GM12878 (cell line): Measurements from ENCODE around the gene SLC1A7. TPM values are rescaled to one million over a fixed set of nuclear protein-coding genes. Genes with fewer than 3 reads are reported as not detected.

Source experiments
- ATAC-seq: fragments of 200-7000 bp; cut with Tn5 transposase; 3 replicates; pipeline ENCODE4 v1.9.1; 2020; ENCODE audit warnings: mild to moderate bottlenecking, moderate library complexity
- BruUV-seq: library from RNA; stranded (reverse); fragments of 400-500 nt; replicated peaks from 2 replicates; lab custom pipeline; 2021; lab: Mats Ljungman, UMichigan
- CTCF ChIA-PET: fragments of 300-600 bp; sonication (Branson Sonifier 250); formaldehyde crosslinking; extraction: SDS; loops from one replicate; lab custom pipeline; 2021; ENCODE audit warnings: inconsistent platforms; lab: Yijun Ruan, JAX
- POLR2A ChIA-PET: fragments of 350-600 bp; formaldehyde crosslinking; extraction: SDS; loops from one replicate; lab custom pipeline; 2021; ENCODE audit warnings: inconsistent platforms; lab: Charles Lee
- RAD21 ChIA-PET: fragments of 300-600 bp; sonication (Branson Sonifier 250); formaldehyde crosslinking; loops from one replicate; lab custom pipeline; 2023; ENCODE audit warnings: antibody characterized with exemption; ENCODE audit not compliant: unreplicated experiment; lab: Charles Lee
- SMC1A ChIA-PET: fragments of 300-600 bp; sonication (Branson Sonifier 250); formaldehyde crosslinking; loops from one replicate; lab custom pipeline; 2023; ENCODE audit not compliant: unreplicated experiment, uncharacterized antibody; lab: Charles Lee
- DNase-seq: peaks from one replicate; pipeline ENCODE4 v3.0.0-alpha.2; 2011; ENCODE audit warnings: low read depth, low spot score
- FAIRE-seq: peaks from 3 replicates; lab custom pipeline; 2011; peaks lifted over from hg19 to GRCh38; lab: Jason Lieb, UNC
- H2AFZ ChIP-seq: 2 replicates; pipeline ENCODE4 v1.6.0; 2011; ENCODE audit warnings: low read depth, low read length, control low read depth; ENCODE audit not compliant: control insufficient read depth
- H3K27ac ChIP-seq: 2 replicates; pipeline ENCODE4 v1.5.1; 2011; ENCODE audit warnings: control low read depth; ENCODE audit not compliant: control insufficient read depth, insufficient read depth
- H3K27me3 ChIP-seq, 2 experiments: replicated peaks in 1 of 2; 2 replicates each; pipeline versions ENCODE4 v1.6.0 to v1.6.1; 2011; ENCODE audit warnings: low read length in 1 of 2; ENCODE audit not compliant: control insufficient read depth in 2 of 2, insufficient read depth in 2 of 2
- H3K36me3 ChIP-seq, 2 experiments: 2 replicates each; pipeline ENCODE4 v1.5.1; 2011; ENCODE audit warnings: low read length in 1 of 2; ENCODE audit not compliant: control insufficient read depth in 2 of 2, insufficient read depth in 2 of 2
- H3K4me1 ChIP-seq: 2 replicates; pipeline ENCODE4 v1.6.1; 2011; ENCODE audit warnings: mild to moderate bottlenecking, low read length, moderate library complexity, mixed read lengths; ENCODE audit not compliant: control insufficient read depth, insufficient read depth
- H3K4me2 ChIP-seq: 2 replicates; pipeline ENCODE4 v1.6.0; 2011; ENCODE audit warnings: control low read depth; ENCODE audit not compliant: control insufficient read depth, insufficient read depth
- H3K4me3 ChIP-seq: fragments of 200-600 bp; sonication (generic); 2 replicates; pipeline ENCODE4 v1.5.1; 2016
- H3K79me2 ChIP-seq: 2 replicates; pipeline ENCODE4 v1.6.0; 2011; ENCODE audit warnings: low read length; ENCODE audit not compliant: control insufficient read depth, insufficient read depth
- H3K9ac ChIP-seq: 2 replicates; pipeline ENCODE4 v1.8.0; 2011; ENCODE audit warnings: low read length, control low read depth, mixed read lengths; ENCODE audit not compliant: control insufficient read depth, insufficient read depth
- H3K9me3 ChIP-seq: replicated peaks from 3 replicates; pipeline ENCODE4 v1.5.1; 2011; ENCODE audit warnings: mild to moderate bottlenecking, low read length; ENCODE audit not compliant: control insufficient read depth, insufficient read depth
- H4K20me1 ChIP-seq: 2 replicates; pipeline ENCODE4 v1.6.0; 2011; ENCODE audit not compliant: control insufficient read depth, insufficient read depth
- EGR1 ChIP-seq, 2 experiments: IDR thresholded peaks; 1 replicate in 1 of 2; 2 replicates in 1 of 2; pipeline ENCODE4 v1.6.1; 2011 to 2012; ENCODE audit warnings: low read depth in 2 of 2, low read length in 2 of 2, borderline replicate concordance in 1 of 2, mild to moderate bottlenecking in 1 of 2, moderate library complexity in 1 of 2
- GABPA ChIP-seq: IDR thresholded peaks from 2 replicates; pipeline ENCODE4 v1.6.1; 2014; ENCODE audit warnings: antibody characterized with exemption, low read depth, mild to moderate bottlenecking, inconsistent platforms
- KLF5 ChIP-seq: fragments of 450-650 bp; IDR thresholded peaks from 2 replicates; pipeline ENCODE4 v1.6.1; 2014; ENCODE audit warnings: mild to moderate bottlenecking; ENCODE audit not compliant: partially characterized antibody
- NBN ChIP-seq: fragments of 450-650 bp; IDR thresholded peaks from 2 replicates; pipeline ENCODE4 v1.6.1; 2016
- NKRF ChIP-seq: fragments of 450-650 bp; conservative IDR thresholded peaks from 2 replicates; pipeline ENCODE4 v1.6.1; 2017; ENCODE audit warnings: mild to moderate bottlenecking, moderate library complexity
- SIN3A ChIP-seq: IDR thresholded peaks from 2 replicates; pipeline ENCODE4 v1.6.1; 2012; ENCODE audit warnings: low read depth, low read length, improper control_type of control experiment
- SPI1 ChIP-seq: IDR thresholded peaks from 2 replicates; pipeline ENCODE4 v1.6.1; 2011; ENCODE audit warnings: low read depth, mild to moderate bottlenecking, low read length, moderate library complexity, borderline replicate concordance; ENCODE audit not compliant: insufficient read depth
- TARDBP ChIP-seq: IDR thresholded peaks from 2 replicates; pipeline ENCODE4 v1.6.1; 2016; ENCODE audit warnings: borderline replicate concordance
- WRNIP1 ChIP-seq: IDR thresholded peaks from 2 replicates; pipeline ENCODE4 v1.6.1; 2011; ENCODE audit warnings: low read depth, low read length, improper control_type of control experiment, borderline replicate concordance
- ZNF207 ChIP-seq: fragments of 450-650 bp; IDR thresholded peaks from 2 replicates; pipeline ENCODE4 v1.6.1; 2014; ENCODE audit warnings: antibody characterized with exemption, mild to moderate bottlenecking, borderline replicate concordance
- WGBS: methylation state at CpG from one replicate; pipeline ENCODE4 v1.1.6; 2016; ENCODE audit warnings: low lambda C conversion rate; ENCODE audit not compliant: insufficient replicate concordance, insufficient coverage; ENCODE audit errors: missing lambda C conversion rate; 5-methylcytosine and 5-hydroxymethylcytosine counted together
- in situ Hi-C: fragments of 300-500 bp; cut with MboI; formaldehyde crosslinking; loops from 9 replicates; pipeline ENCODE4 v1.14.3; 2018; ENCODE audit warnings: mixed read lengths
- intact Hi-C: fragments of 100-400 bp; cut with micrococcal nuclease; formaldehyde crosslinking; loops from one replicate; pipeline ENCODE4 v1.14.2; 2022; ENCODE audit not compliant: unreplicated experiment
- polyA plus RNA-seq, 11 experiments: library from polyadenylated mRNA; depleted of rRNA in 4 of 11; unstranded in 6 of 11; stranded (reverse) in 5 of 11; fragments of >200 nt; fragmentation: Nextera tagmentation in 4 of 11; fragmentation: Illumina TruSeq in 1 of 11; extraction: Ambion mirVana in 4 of 11; extraction: Trizol in 1 of 11; gene quantifications; 1 replicate in 1 of 11; 2 replicates in 10 of 11; pipeline versions ENCODE4 v1.2.1 to v1.2.3, GENCODE V29; 2011 to 2016; ENCODE audit warnings: inconsistent platforms in 2 of 11, missing spikeins in 2 of 11, low read depth in 1 of 11
- total RNA-seq, 4 experiments: library from RNA; depleted of rRNA in 3 of 4; stranded (reverse); fragments of >200 nt in 3 of 4; fragmentation: Illumina TruSeq in 1 of 4; extraction: Trizol in 1 of 4; gene quantifications; 2 replicates each; pipeline versions ENCODE4 v1.2.1 to v1.2.3, GENCODE V29; 2013 to 2021

Gene SLC1A7
- total and polyA plus RNA-seq, 10 of the 15 experiments (the other 5 are each of a cell fraction or from before 2014, with no cell fraction given), result not detected

GRCh38 chr1:53153752-53154151 lies 11.3 kb upstream of the SLC1A7 start:
- H3K9me3 ChIP-seq, result no peaks in the 10 kb centered on the region
- BruUV-seq, result no TSS peak
- FAIRE-seq (no peak), DNase-seq (no peak), ATAC-seq (no peak)
- no peaks in the 10 kb centered on the region for H3K4me1 ChIP-seq
- no peak overlapping the region for H3K4me3 ChIP-seq
- CTCF ChIA-PET, result no interaction called here
- in situ Hi-C loops, result no loop called here
- H3K79me2 ChIP-seq, result no peaks in the 10 kb centered on the region
- RAD21 ChIA-PET, result interaction anchor here (0.6 kb wide), 1 partner anchor 33 kb away, joined by 3 read pairs; no protein-coding TSS in a partner anchor
- 12% methylated on average over 3 of the region's 3 CpGs for WGBS
- POLR2A ChIA-PET, result no interaction called here
- TF ChIP-seq TARDBP (no peak), KLF5 (no peak), NKRF (no peak), ZNF207 (no peak), EGR1 (IDR thresholded peaks at IDR 0.05; ENCODE audit: borderline replicate concordance in 1 of 2, low read depth in 2 of 2, low read length in 2 of 2) (no peak), WRNIP1 (no peak), SIN3A (no peak), NBN (no peak), SPI1 (no peak), GABPA (no peak)
- intact Hi-C loops, result no loop called here
- no peaks in the 10 kb centered on the region for H3K36me3 ChIP-seq
- H3K9ac ChIP-seq, result no peak overlapping the region
- no peak overlapping the region for H2AFZ ChIP-seq
- H4K20me1 ChIP-seq, result no peaks in the 10 kb centered on the region
- H3K27me3 ChIP-seq, result peaks cover 0 to 1% of the 10 kb centered on the region in 2 experiments; a peak in 1 of 4 replicates
- no peak overlapping the region for H3K27ac ChIP-seq
- SMC1A ChIA-PET, result interaction anchor here (0.8 kb wide), 1 partner anchor 1713 kb away, joined by 3 read pairs; no protein-coding TSS in a partner anchor
- H3K4me2 ChIP-seq, result no peak overlapping the region
